ENCODE data around the gene PRXL2A.
"Not testable (repeated sequence)": the region's sequence is repeated elsewhere in the genome, so short reads cannot be mapped to it uniquely, and the experiment has no call there.

The PRXL2A gene

GRCh38 chr10:80408242-80409101, at the start of gene PRXL2A:
Gene PRXL2A, plus strand, starts transcription at chr10:80408551. Its CDS starts 11,917 bp downstream, at chr10:80420468.
- peak; percentile 34 for DNase-seq

- not testable (repeated sequence) for DNase-seq
These were observed 49.4 kb upstream of the PRXL2A start for GRCh38 chr10:80358925-80359324.

GRCh38 chr10:80359644-80360043, 48.7 kb upstream of the PRXL2A start:
- no peak for DNase-seq

- no peak for DNase-seq
These were observed 42.8 kb upstream of the PRXL2A start for GRCh38 chr10:80365510-80365909.

- DNase-seq = no peak
These were observed 36.9 kb upstream of the PRXL2A start for GRCh38 chr10:80371467-80371866.

- DNase-seq = no peak
These were observed 35.7 kb upstream of the PRXL2A start for GRCh38 chr10:80372675-80373074.

GRCh38 chr10:80373502-80373901, 34.8 kb upstream of the PRXL2A start:
- DNase-seq = no peak

- no peak for DNase-seq
These were observed 28.6 kb upstream of the PRXL2A start for GRCh38 chr10:80379701-80380100.

- no peak for DNase-seq
These were observed 28.2 kb upstream of the PRXL2A start for GRCh38 chr10:80380185-80380584.

GRCh38 chr10:80382989-80383388, 25.4 kb upstream of the PRXL2A start:
- DNase-seq = no peak

GRCh38 chr10:80390740-80391139, 17.6 kb upstream of the PRXL2A start:
- DNase-seq = no peak

GRCh38 chr10:80392250-80392649, 16.1 kb upstream of the PRXL2A start:
- DNase-seq = no peak

GRCh38 chr10:80394358-80394916, 13.9 kb upstream of the PRXL2A start:
- DNase-seq = no peak

GRCh38 chr10:80397014-80397413, 11.3 kb upstream of the PRXL2A start:
- DNase-seq = no peak

- no peak for DNase-seq
These were observed 8.1 kb upstream of the PRXL2A start for GRCh38 chr10:80400136-80400804.

- no peak for DNase-seq
These were observed 3.3 kb upstream of the PRXL2A start for GRCh38 chr10:80405035-80405434.

GRCh38 chr10:80405626-80406025, 2.7 kb upstream of the PRXL2A start:
- peak; percentile 67 for DNase-seq

GRCh38 chr10:80406204-80406603, 2.1 kb upstream of the PRXL2A start:
- no peak for DNase-seq

GRCh38 chr10:80407812-80408241, 524 bp upstream of the PRXL2A start:
- no peak for DNase-seq

- DNase-seq = no peak
These were observed 770 bp downstream of the PRXL2A start for GRCh38 chr10:80409121-80409520.

- DNase-seq = no peak
These were observed 1.8 kb downstream of the PRXL2A start for GRCh38 chr10:80410122-80410521.

- no peak for DNase-seq
These were observed 2.3 kb downstream of the PRXL2A start for GRCh38 chr10:80410578-80411145.

- no peak for DNase-seq
These were observed 2.9 kb downstream of the PRXL2A start for GRCh38 chr10:80411267-80411668.

Data from DMS 273 treated with DMSO at 0.1 percent for 48 hours (cell line).